H9 (cell line): ENCODE results near the gene SLC25A29. TPM values are rescaled to one million over a fixed set of nuclear protein-coding genes. Genes with fewer than 3 reads are reported as not detected.
A peak's percentile ranks its signal among the peaks of the same experiment; 100 is the strongest.

Source experiments
- DNase-seq: peaks from one replicate; pipeline ENCODE4 v3.0.0-alpha.2; 2017
- H2AFZ ChIP-seq: one replicate; pipeline ENCODE4 v1.6.1; 2013; ENCODE audit warnings: mild to moderate bottlenecking, low read length, control low read depth, moderate library complexity
- H2AK5ac ChIP-seq: 2 replicates; pipeline ENCODE4 v1.6.1; 2013; ENCODE audit warnings: low read length, control low read depth, mixed read lengths; ENCODE audit not compliant: insufficient read length
- H2BK120ac ChIP-seq: one replicate; pipeline ENCODE4 v1.6.1; 2013; ENCODE audit warnings: low read depth, mild to moderate bottlenecking, low read length, control low read depth, inconsistent platforms; ENCODE audit not compliant: poor library complexity, severe bottlenecking
- H2BK12ac ChIP-seq: 2 replicates; pipeline ENCODE4 v1.6.1; 2013; ENCODE audit warnings: low read length, control low read depth, mixed read lengths, low read depth; ENCODE audit not compliant: insufficient read length
- H2BK15ac ChIP-seq: 2 replicates; pipeline ENCODE4 v1.6.1; 2013; ENCODE audit warnings: low read depth, low read length, control low read depth
- H2BK20ac ChIP-seq: one replicate; pipeline ENCODE4 v1.6.1; 2013; ENCODE audit warnings: low read depth, mild to moderate bottlenecking, low read length, control low read depth, inconsistent platforms; ENCODE audit not compliant: poor library complexity, severe bottlenecking
- H2BK5ac ChIP-seq: 2 replicates; pipeline ENCODE4 v1.6.1; 2013; ENCODE audit warnings: low read length, control low read depth, mixed read lengths; ENCODE audit not compliant: insufficient read length
- H3K14ac ChIP-seq: 2 replicates; pipeline ENCODE4 v1.6.1; 2013; ENCODE audit warnings: low read length, control low read depth; ENCODE audit not compliant: insufficient read depth
- H3K18ac ChIP-seq: 2 replicates; pipeline ENCODE4 v1.6.1; 2013; ENCODE audit warnings: low read depth, mild to moderate bottlenecking, mixed read lengths, low read length, control low read depth; ENCODE audit not compliant: insufficient read length
- H3K23ac ChIP-seq: 2 replicates; pipeline ENCODE4 v1.6.1; 2013; ENCODE audit warnings: low read length, control low read depth, mixed read lengths, low read depth; ENCODE audit not compliant: insufficient read length
- H3K23me2 ChIP-seq: 2 replicates; pipeline ENCODE4 v1.6.1; 2013; ENCODE audit warnings: low read depth, mild to moderate bottlenecking, mixed read lengths, low read length, control low read depth; ENCODE audit not compliant: insufficient read length, poor library complexity, severe bottlenecking
- H3K27ac ChIP-seq: 2 replicates; pipeline ENCODE4 v1.5.1; 2013; ENCODE audit warnings: low read length, control low read depth, mixed read lengths, low read depth; ENCODE audit not compliant: insufficient read length
- H3K27me3 ChIP-seq: 2 replicates; pipeline ENCODE4 v1.6.1; 2013; ENCODE audit warnings: low read length, control low read depth, inconsistent platforms; ENCODE audit not compliant: insufficient read depth
- H3K4ac ChIP-seq: 2 replicates; pipeline ENCODE4 v1.6.1; 2013; ENCODE audit warnings: low read depth, mild to moderate bottlenecking, control low read depth, inconsistent platforms, low read length, moderate library complexity
- H3K4me1 ChIP-seq: 2 replicates; pipeline ENCODE4 v1.6.1; 2013; ENCODE audit warnings: low read length, control low read depth, inconsistent platforms; ENCODE audit not compliant: insufficient read depth
- H3K4me2 ChIP-seq: 2 replicates; pipeline ENCODE4 v1.6.1; 2013; ENCODE audit warnings: low read length, control low read depth, mixed read lengths; ENCODE audit not compliant: insufficient read length, insufficient read depth
- H3K56ac ChIP-seq: 2 replicates; pipeline ENCODE4 v1.6.1; 2013; ENCODE audit warnings: low read depth, mild to moderate bottlenecking, mixed read lengths, low read length, control low read depth; ENCODE audit not compliant: insufficient read length
- H3K79me1 ChIP-seq: 2 replicates; pipeline ENCODE4 v1.6.1; 2013; ENCODE audit warnings: low read depth, mild to moderate bottlenecking, moderate library complexity, low read length, control low read depth, inconsistent platforms; ENCODE audit not compliant: insufficient read depth, poor library complexity, severe bottlenecking
- H3K79me2 ChIP-seq: 2 replicates; pipeline ENCODE4 v1.6.1; 2013; ENCODE audit warnings: low read length, control low read depth, inconsistent platforms; ENCODE audit not compliant: insufficient read depth
- H3K9ac ChIP-seq: 2 replicates; pipeline ENCODE4 v1.6.1; 2013; ENCODE audit warnings: low read length, control low read depth, mixed read lengths; ENCODE audit not compliant: insufficient read length; ENCODE audit errors: extremely low read depth
- H3K9me3 ChIP-seq: one replicate; pipeline ENCODE4 v1.6.1; 2013; ENCODE audit warnings: low read depth, low read length, inconsistent platforms; ENCODE audit not compliant: control insufficient read depth
- H3T11ph ChIP-seq: one replicate; pipeline ENCODE4 v1.6.1; 2013; ENCODE audit warnings: mild to moderate bottlenecking, low read length, control low read depth, inconsistent platforms
- H4K20me1 ChIP-seq: one replicate; pipeline ENCODE4 v1.6.1; 2013; ENCODE audit not compliant: control insufficient read depth, insufficient read length, insufficient read depth
- H4K5ac ChIP-seq: 2 replicates; pipeline ENCODE4 v1.6.1; 2013; ENCODE audit warnings: low read depth, mild to moderate bottlenecking, mixed read lengths, low read length, control low read depth; ENCODE audit not compliant: insufficient read length
- H4K8ac ChIP-seq: replicated peaks from 2 replicates; pipeline ENCODE4 v1.6.1; 2013; ENCODE audit warnings: low read length, control low read depth, mixed read lengths, low read depth; ENCODE audit not compliant: insufficient read length
- H4K91ac ChIP-seq: 2 replicates; pipeline ENCODE4 v1.6.1; 2013; ENCODE audit warnings: low read depth, mild to moderate bottlenecking, moderate library complexity, mixed read lengths, low read length, control low read depth; ENCODE audit not compliant: insufficient read length
- H3K27ac Mint-ChIP-seq, 3 experiments: 2 replicates in 2 of 3; 3 replicates in 1 of 3; pipeline ENCODE4 v1.8.0; 2020 to 2021; ENCODE audit warnings: mixed read lengths in 3 of 3, mild to moderate bottlenecking in 1 of 3, moderate library complexity in 1 of 3
- H3K27me3 Mint-ChIP-seq: 2 replicates; pipeline ENCODE4 v1.8.0; 2021; ENCODE audit warnings: low read depth, mild to moderate bottlenecking, moderate library complexity, mixed read lengths
- H3K36me3 Mint-ChIP-seq, 3 experiments: 2 replicates in 2 of 3; 3 replicates in 1 of 3; pipeline ENCODE4 v1.8.0; 2020 to 2021; ENCODE audit warnings: low read depth in 3 of 3, mixed read lengths in 3 of 3; ENCODE audit not compliant: insufficient read depth in 1 of 3
- H3K4me1 Mint-ChIP-seq, 2 experiments: 2 replicates each; pipeline ENCODE4 v1.8.0; 2020; ENCODE audit warnings: mixed read lengths in 2 of 2
- H3K4me3 Mint-ChIP-seq, 2 experiments: 2 replicates in 1 of 2; 3 replicates in 1 of 2; pipeline ENCODE4 v1.8.0; 2020 to 2021; ENCODE audit warnings: mild to moderate bottlenecking in 2 of 2, mixed read lengths in 2 of 2, moderate library complexity in 1 of 2
- H3K9me3 Mint-ChIP-seq, 2 experiments: 2 replicates in 1 of 2; 3 replicates in 1 of 2; pipeline ENCODE4 v1.8.0; 2020; ENCODE audit warnings: mild to moderate bottlenecking in 2 of 2, mixed read lengths in 2 of 2, moderate library complexity in 1 of 2
- WGBS: extraction: QIAGEN DNeasy Blood & Tissue Kit; methylation state at CpG from one replicate; pipeline ENCODE4 v1.1.7; 2013; ENCODE audit warnings: missing lambda C conversion rate, low lambda C conversion rate, mixed read lengths; ENCODE audit not compliant: insufficient read length; ENCODE audit errors: extremely low coverage; 5-methylcytosine and 5-hydroxymethylcytosine counted together
- total RNA-seq: library from RNA; stranded (reverse); gene quantifications from 2 replicates; pipeline ENCODE4 v1.2.1, GENCODE V29; 2021
- TF ChIP-seq, protein P1 (sequence below): fragments of 200-600 bp; sonication (generic); conservative IDR thresholded peaks from 3 replicates; pipeline ENCODE4 v1.8.0; 2021; ENCODE audit warnings: antibody characterized with exemption, mild to moderate bottlenecking

SLC25A29 gene
- total RNA-seq, 1 experiment from 2014 or later = 175 TPM

DNA sequence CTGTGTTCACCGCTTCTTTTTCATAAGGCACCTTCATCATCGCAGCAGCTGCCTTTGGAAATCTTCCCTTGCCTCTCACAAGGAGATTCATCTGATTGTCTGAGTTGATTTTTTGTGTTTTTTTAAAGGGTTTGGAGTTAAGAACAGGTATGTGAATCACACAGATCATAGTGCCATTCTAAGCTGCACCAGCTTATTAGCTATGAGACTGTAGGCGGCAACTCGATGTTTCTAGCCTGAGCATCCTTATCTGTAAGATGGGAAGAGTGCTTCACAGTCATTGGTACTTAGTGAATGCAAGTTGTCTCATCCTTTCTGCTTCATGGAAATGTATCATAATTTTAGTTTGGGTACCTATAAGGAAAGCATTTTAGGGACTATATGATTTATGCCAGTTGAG lies 32.0 kb downstream of the SLC25A29 start:
- H2BK120ac ChIP-seq = no peak overlapping the region
- H2BK12ac ChIP-seq = no peak overlapping the region
- H3K27me3 ChIP-seq = no peaks in the 10 kb centered on the region
- H3K23ac ChIP-seq = no peak overlapping the region
- no peak overlapping the region for H2BK5ac ChIP-seq
- no peak overlapping the region for H3K18ac ChIP-seq
- H3K36me3 Mint-ChIP-seq = peaks cover 18 to 38% (median 35%) of the 10 kb centered on the region in 3 experiments; a peak in 6 of 7 replicates
- H3K27me3 Mint-ChIP-seq = no peaks in the 10 kb centered on the region
- H3K79me1 ChIP-seq = peaks cover 6% of the 10 kb centered on the region
- H4K8ac ChIP-seq = no peak overlapping the region
- no peak for DNase-seq
- H3K27ac Mint-ChIP-seq = peak overlapping the region in 2 of 3 experiments; percentile 41 to 62; a peak in 3 of 7 replicates
- no peaks in the 10 kb centered on the region; the same call in 1 of the 2 replicates for H3K4me1 ChIP-seq
- H3K27ac ChIP-seq = no peak overlapping the region
- no peaks in the 10 kb centered on the region; a peak in 1 of 5 replicates for H3K9me3 Mint-ChIP-seq
- H3K4ac ChIP-seq = no peak overlapping the region
- no peak overlapping the region for H3K4me2 ChIP-seq
- H4K91ac ChIP-seq = no peak overlapping the region
- peaks cover 12% of the 10 kb centered on the region; the same call in 1 of the 2 replicates for H3K79me2 ChIP-seq
- H3K56ac ChIP-seq = no peak overlapping the region
- peak overlapping the region in 1 of 2 experiments; percentile 15; a peak in 1 of 5 replicates for H3K4me3 Mint-ChIP-seq
- H3K9me3 ChIP-seq = no peaks in the 10 kb centered on the region
- no peaks in the 10 kb centered on the region for H4K20me1 ChIP-seq
- no peak overlapping the region for H4K5ac ChIP-seq
- no peak overlapping the region for H3K14ac ChIP-seq
- TF ChIP-seq, protein P1, sequence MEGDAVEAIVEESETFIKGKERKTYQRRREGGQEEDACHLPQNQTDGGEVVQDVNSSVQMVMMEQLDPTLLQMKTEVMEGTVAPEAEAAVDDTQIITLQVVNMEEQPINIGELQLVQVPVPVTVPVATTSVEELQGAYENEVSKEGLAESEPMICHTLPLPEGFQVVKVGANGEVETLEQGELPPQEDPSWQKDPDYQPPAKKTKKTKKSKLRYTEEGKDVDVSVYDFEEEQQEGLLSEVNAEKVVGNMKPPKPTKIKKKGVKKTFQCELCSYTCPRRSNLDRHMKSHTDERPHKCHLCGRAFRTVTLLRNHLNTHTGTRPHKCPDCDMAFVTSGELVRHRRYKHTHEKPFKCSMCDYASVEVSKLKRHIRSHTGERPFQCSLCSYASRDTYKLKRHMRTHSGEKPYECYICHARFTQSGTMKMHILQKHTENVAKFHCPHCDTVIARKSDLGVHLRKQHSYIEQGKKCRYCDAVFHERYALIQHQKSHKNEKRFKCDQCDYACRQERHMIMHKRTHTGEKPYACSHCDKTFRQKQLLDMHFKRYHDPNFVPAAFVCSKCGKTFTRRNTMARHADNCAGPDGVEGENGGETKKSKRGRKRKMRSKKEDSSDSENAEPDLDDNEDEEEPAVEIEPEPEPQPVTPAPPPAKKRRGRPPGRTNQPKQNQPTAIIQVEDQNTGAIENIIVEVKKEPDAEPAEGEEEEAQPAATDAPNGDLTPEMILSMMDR = no peak
- peaks cover 28 to 38% of the 10 kb centered on the region in 2 experiments for H3K4me1 Mint-ChIP-seq
- H3K23me2 ChIP-seq = no peaks in the 10 kb centered on the region
- H2BK15ac ChIP-seq = no peak overlapping the region
- H2AK5ac ChIP-seq = no peak overlapping the region
- no CpG with 5 or more reads among the region's 4 CpGs for WGBS
- H2BK20ac ChIP-seq = no peak overlapping the region
- no peak overlapping the region for H3K9ac ChIP-seq
- no peak overlapping the region for H2AFZ ChIP-seq
- no peak overlapping the region for H3T11ph ChIP-seq
